GM18868 (cell line): ENCODE data around the gene WDR64.
"Not testable (repeated sequence)": the region's sequence is repeated elsewhere in the genome, so short reads cannot be mapped to it uniquely, and the experiment has no call there.

Experiments
- ATAC-seq: cut with Tn5 transposase; IDR thresholded peaks from one replicate; pipeline ENCODE4 v1.9.1; 2021; ENCODE audit warnings: mild to moderate bottlenecking, moderate library complexity; ENCODE audit not compliant: unreplicated experiment

The WDR64 gene

DNA sequence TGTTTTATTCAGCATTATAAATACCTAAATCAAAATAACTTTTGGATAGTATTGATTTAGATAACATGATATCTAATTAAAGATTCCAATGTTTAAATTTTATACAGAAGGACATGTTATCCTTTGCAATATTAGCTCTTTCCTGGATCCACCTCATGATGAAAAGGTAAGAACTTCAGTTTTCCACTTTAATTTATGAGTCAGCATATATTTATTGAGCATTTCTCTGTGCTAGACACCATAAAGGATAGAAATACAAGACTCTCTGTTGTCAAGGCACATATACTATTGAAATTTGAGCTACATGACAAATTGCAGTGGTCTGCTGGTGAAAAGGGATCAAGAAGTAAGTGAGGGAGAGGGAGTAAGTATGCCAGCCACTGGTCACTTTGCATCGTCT lies 127.8 kb downstream of the WDR64 start:
- no peak for ATAC-seq

DNA sequence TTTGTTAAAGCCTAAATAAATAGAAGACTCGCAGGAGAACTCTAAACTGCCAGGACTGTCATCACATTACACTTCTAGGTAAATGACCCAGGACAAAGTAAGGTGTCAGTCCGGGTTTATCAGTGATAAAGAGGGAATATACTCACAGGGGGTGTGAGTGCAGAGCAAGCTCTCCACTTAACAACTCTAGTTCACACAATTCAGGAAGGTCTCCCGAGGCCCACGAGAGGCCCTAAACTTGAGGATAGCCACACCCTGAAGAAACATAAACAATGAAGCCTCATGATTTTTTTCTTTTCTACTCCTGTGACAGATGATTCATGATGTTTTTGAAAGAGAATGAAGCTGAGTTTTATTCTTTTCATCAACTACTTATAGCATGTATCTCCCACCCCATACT lies 130.3 kb downstream of the WDR64 start:
- no peak for ATAC-seq

DNA sequence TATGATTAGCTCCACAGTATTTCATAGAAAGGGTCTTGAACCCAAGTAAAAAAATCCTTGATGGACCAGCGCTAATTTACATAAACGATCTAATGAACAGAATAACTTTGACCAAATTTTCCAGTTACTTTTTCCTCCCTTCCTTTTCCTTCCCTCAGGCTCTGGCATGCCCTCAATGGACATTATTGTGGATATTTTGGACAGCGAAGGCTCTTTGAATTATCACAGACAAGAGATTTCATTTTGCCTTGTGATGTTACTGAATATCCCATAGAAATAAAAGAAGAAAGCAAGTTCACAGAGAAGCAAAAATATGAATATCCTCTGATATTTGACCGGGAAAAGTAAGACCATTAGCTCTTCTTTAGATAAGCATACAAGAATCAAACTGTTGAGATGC lies 135.6 kb downstream of the WDR64 start:
- ATAC-seq = no peak

DNA sequence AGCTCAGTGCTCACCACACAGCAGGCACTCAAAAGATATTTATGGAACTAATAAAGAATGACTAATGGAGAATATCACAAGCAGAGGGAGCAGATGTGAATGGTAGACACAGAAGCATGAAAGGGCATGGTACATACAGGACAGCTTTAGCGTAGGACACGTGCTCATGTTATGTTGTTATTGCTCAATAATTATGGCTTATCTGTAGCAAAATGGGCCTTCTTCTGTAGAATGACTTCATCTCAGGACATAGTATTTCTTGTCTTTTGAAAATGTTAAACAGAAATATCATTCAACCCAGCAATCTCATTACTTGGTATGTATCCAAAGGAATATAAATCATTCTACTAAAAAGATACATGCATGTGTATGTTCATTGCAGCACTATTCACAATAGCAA lies 137.0 kb downstream of the WDR64 start:
- no peak for ATAC-seq

DNA sequence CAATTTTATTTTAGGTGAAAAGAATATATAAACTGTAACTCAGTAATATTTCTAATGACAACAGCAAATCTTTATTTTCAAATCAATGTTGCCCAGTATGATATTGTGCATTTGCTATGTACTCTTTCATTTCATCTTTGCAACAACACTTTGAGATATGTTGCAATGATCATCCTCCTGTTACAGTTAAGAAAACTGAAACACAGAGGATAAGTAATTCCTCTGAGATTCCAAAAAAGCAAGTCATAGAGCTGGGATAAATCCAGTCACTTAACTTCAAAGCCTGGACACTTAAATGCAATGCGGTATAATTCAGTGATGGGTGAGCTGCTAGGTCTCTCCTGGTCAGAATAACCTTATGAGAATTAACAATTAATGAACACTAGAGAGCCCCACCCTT lies 147.3 kb downstream of the WDR64 start:
- ATAC-seq = no peak

DNA sequence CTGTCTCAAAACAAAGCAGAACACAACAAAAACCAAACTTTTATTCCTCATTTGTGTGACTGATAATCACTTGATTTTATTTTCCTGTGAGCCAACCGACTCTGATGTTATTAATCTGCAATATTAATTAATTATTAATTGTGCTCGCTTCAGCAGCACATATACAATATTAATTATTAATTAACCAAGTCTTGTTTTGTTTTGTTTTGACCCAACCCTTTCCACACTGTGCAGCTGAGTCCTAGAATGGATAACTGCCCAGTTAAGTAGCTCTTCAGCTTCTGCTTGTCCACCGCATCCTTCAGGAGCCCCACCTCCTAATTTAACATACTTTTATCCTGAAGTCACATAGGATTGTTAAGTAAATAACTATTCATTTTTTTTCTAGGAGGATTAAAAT lies 148.6 kb downstream of the WDR64 start:
- no peak for ATAC-seq

DNA sequence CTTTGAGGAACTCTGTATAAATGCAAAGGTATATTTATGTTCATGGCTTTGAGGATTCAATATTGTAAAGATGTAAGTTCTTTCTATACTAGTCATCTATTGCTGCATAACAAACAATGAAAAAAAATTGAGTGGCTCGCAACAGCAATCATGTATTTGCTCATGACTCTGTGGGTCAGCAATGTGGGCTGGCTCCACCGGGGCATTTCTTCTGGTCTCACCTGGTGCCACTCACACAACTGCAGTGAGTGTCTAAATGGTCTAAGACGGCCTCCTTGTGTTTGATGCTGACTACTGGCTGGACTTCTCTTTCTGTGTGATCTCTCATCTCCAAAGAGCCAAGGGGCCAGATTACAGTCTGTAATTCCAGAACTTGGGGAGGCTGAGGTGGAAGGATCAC lies 150.8 kb downstream of the WDR64 start:
- no peak for ATAC-seq

DNA sequence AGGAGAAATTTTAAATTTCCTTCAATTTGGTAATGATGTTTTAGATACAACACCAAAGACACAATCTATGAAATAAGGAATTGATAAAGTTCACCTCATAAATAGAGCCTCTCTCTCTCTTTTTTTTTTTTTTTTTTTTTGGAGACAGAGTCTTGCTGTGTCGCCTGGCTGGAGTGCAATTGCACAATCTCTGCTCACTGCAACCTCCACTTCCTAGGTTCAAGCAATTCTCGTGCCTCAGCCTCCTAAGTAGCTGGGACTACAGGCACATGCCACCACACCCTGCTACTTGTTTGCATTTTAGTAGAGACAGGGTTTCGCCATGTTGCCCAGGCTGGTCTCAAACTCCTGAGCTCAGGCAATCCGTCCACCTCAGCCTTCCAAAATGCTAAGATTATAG lies 152.6 kb downstream of the WDR64 start:
- not testable (repeated sequence) for ATAC-seq

DNA sequence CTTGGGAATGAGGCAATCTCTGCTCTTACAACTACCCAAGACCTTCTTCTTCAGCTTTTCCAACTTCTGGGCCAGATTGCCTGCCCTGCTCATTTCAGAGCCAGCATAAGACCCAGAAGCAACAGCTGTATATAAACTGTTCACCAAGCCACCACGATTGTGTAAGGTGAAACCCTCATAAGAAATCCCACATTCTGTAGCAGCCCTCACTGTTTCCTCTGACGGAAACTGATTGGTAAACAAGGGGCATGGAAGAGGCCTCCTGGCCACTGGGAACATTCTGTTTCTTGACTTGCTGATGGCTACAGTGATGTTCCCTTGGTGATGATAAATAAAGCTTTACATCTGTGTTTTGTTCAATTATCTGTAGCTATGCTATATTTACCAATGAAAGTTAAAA lies 156.2 kb downstream of the WDR64 start:
- no peak for ATAC-seq

DNA sequence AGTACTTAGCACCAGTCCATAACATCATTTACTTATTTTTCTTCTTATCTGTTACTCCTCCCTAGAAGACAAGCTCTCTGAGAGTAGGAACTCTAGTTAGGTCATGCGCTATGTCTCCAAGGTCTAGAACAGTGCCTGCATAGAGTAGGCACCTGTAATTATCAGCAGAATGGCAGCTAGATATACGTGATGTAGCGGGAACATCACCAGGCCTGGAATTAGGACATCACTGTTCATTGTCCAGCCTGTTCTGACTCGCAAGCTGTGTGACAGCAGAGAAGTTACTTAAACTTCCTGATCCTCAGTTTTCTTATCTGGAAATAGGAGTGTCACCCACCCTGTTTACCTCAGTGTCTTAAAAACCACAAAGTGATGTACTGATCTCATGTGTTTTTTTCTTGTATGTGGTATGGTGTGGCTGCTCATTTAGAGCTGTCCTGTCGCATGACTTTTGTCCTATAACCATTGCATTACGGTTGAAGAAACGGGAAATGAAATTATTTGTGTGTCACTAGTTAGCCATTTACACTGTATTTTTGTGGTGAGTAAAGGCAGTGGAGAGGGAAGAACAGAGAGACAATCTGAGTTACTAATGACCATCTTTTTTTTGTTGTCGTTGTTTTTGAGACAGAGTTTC lies 158.8 kb downstream of the WDR64 start:
- ATAC-seq = peak; percentile 76

DNA sequence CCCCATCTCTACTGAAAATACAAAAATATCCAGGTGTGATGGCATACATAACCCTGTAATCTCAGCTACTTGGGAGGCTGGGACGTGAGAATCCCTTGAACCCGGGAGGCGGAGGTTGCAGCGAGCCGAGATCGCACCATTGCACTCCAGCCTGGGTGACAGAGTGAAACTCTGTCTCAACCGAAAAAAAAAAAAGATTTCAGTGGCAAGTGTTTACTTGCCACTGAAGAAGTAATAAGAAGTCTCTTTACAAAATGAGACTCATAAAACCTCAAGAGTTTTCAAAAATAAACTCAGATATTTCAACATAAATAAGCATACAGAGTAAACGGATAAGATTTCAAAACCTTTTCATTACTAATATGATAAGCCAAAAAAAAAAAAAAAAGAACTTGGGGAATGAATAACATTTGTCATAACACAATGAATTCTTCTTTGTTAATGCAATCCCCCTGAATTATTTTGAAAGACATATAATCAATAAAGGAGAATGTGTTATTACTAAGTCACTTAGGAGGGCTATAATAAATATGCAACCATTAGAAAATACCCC lies 161.8 kb downstream of the WDR64 start:
- no peak for ATAC-seq

DNA sequence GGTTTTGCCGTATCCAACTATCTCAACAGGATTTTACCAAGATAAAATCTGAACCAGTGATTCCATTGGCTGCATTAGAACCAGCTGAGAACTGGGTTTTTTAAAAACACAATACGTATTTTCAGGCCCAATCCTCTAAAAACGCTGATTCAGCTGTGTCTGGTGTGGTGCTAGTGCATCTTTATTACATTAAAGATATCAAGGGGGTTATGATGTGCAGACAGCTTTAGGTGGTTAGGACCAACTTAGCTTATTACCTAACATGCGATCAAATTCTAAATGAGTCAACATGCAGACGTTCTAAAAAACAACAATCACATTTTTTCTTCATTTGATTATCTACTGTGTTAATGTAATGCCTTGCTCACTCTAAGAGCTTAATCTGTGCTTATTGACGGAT lies 163.9 kb downstream of the WDR64 start:
- no peak for ATAC-seq

DNA sequence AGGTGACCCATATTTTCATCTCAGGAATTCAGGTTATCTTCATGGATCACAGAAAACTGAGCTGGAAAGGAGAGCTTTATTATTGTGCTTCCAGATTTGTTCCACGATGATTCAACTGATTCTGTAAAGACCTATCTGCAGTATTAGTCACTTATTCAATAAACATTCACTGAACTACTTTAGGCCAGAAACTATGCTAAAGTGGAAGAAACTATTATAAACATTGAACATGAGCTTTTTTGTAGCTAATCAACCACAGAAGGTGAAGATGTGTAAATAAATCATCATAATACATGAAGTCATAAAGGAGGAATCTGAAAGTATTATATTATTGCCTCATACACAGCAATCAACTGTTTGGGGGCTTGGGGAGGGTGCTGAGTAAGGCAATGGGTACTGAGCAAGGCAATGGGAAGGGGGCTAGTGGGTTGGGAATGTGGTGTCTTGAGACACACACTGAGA lies 165.3 kb downstream of the WDR64 start:
- ATAC-seq = no peak

DNA sequence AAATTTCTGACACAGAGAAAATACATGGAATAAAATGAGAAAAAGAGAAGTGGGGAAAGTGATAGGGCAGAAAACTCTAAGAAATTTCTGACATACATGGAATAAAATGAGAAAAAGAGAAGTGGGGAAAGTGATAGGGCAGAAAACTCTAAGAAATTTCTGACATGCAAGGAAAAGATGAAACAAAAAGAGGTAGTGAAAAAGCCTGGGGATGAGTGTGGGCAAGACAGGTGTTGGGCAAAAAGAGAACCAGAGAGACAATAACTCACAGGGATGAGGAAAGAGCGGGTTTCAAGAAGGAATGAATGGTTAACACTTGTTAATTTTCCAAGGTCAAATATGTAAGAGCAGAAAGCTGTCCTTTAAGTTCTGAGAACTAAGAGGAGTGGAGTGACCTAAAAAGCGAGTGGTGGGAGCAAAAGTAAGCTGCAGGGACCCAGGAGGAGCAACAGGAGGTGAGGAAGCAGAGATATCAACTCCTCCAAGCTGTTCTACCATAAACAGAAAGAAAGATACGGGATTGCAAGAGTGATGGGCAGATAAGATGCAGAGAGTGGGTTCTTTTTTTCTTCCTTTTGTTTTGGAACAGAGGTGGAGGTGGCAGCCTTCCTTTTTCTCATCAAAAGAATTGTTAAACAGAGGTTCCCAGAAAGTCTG lies 166.0 kb downstream of the WDR64 start:
- peak; percentile 71 for ATAC-seq

DNA sequence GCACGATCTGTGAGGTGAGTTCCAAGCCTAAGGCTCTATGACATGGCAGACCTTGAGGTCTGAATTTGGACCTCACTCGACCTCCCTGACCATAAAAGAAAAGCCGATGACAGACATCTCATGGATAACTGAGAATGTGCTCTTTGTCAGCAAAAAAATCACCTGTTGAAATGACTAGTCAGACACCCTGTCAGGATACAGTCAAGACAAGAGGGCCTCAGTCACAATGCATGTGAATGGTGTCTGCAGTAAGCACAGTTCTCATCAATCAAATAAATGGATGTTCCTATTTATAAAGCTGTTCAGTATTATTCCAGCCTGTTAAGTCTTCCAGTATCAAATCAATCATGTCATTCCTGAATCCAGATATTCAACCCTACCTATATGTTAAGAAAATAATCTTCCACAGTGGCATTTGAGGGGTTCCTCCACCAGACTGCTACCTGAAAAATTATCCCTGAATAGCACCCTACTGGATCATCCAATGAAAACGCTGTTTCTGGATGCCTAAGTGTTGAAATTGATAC lies 167.3 kb downstream of the WDR64 start:
- no peak for ATAC-seq

DNA sequence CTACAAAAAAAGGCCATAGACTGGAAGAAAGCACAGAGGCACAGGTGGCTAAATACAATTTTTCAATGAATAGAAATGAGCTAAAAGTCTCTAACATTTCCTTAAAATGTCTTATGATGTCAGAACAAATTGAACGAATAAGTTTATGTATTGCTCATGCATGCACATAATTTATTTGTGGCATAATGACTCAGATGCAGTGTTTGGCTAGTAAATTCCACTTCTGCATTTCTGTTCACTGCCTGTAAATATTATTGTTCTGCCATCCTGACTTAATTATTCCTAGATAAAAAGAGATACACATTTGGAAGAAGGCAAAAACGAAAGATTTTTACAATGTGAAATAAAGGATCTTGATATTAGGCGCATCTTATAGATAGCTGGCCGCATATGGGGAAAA lies 169.3 kb downstream of the WDR64 start:
- no peak for ATAC-seq

DNA sequence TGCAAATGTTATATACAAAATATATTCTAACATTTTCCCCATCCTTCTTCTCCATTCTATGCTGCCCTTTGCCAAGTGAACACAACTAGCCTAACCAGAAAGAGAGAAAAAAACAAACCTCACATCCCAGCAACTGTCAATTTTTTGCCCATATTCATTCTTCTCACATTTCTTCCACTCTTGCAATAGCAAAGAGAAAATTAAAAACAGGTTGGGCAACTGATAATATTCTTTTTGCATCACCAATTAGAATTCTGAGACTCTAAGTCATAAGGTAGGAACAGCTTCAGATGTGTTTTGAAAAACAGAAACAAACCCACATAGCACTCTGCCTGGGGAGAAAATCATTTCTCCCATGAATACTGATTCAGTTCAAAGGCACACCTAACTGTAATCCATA lies 170.8 kb downstream of the WDR64 start:
- ATAC-seq = no peak

DNA sequence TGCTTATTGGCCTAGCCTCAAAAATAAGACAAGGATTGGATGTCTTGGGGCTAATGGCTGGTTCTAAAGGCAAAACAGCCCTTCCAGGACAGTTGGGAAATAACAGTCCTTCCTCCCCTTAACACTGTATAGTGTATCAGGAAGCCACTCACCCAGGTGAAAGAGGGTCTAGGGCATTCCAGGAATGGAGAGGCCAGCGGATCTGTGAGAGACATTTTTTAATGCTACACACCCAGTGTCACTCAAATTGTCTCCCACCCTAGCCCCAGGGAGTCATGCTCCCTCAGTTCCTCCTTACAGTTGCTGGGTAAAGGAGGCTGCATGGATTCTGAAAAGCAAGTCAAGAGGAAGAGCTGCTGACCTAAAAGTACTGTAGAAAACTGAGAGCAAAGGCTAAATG lies 171.8 kb downstream of the WDR64 start:
- ATAC-seq = no peak

DNA sequence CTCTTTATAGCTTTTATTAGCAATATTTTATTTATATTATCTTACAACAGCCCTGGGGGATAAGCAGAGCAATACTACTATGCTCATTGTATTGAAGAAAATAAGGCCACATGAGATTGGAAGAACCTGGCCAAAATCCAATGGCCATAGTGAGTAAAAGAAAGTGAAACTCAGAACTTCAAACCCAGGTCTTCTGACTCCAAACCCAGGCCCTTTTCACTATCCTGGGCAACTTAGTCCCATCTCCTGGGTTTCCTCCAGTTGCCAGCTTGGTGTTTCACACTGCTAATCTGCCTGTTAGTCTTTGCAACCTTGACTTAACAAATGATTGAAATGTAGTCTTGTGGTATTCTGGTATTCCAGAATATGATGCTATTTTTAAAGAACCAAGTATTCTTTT lies 173.5 kb downstream of the WDR64 start:
- no peak for ATAC-seq

DNA sequence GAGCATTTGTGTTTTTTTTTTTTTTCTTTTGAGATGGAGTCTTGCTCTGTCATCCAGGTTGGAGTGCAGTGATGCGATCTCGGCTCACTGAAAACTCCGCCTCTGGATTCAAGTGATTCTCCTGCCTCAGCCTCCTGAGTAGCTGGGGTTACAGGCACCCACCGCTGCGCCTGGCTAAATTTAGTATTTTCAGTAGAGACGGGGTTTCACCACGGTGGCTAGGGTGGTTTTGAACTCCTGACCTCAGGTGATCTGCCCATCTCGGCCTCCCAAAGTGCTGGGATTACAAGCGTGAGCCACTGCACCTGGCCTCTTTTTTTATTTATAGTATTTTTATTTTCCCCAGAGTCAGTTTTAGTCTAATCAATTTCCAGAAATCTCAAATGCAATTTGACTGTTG lies 174.5 kb downstream of the WDR64 start:
- ATAC-seq = not testable (repeated sequence)

DNA sequence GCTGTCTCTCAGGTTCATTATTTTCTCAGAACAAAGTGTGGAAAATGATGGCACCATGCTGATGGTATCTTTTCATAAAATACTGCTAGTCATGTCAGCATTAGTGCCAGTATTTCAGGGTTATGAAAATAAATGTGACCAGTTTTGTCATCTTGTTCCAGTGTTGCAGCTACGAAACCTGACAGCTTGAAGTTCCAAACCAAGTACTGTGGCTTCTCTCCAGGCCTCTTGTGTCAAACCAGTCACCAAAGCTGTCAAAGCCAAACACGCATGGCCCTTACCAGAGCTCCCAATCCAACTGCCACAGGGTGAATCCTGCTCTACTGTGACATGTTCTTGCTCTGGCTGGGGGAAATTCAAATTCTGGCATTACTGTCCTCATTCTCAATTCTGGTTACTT lies 175.2 kb downstream of the WDR64 start:
- ATAC-seq = no peak

DNA sequence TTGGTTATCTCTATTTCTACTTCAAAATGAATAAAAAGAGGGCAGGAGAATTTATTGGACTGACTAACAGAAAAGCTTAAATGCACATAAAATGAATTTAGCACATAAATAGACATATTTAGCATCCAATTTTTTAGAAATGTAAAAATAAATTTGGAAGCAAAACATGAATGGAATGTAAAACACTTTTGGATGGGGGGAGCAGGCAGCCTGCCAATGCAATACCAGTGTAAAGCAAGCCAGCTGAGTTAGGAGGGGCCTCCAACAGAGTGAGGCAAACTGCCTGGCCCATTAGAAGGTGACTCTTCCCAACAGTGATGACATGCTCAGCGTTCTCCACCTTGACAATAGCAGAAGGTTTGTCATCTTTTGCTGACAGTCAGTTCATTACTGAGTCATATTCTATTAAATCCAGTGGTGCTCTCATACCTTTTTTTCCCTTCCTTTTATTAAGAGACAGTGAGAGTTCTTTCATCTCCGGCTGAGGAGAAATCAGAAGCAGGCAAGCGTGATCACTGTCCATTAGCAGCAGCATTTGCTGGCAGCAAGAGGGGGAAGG lies 176.5 kb downstream of the WDR64 start:
- ATAC-seq = peak; percentile 65
